Adrenal gland (tissue), 5 donors: ENCODE measurements around the gene PRKN.

Source experiments
- POLR2A ChIP-seq, 2 donors: fragments of 450-650 bp; IDR thresholded peaks; one replicate each; pipeline ENCODE4 v1.6.1; 2017; ENCODE audit warnings: antibody characterized with exemption in 2 of 2, mild to moderate bottlenecking in 2 of 2, moderate library complexity in 1 of 2
- TF ChIP-seq, protein P1 (sequence below), 6 experiments: fragments of 450-650 bp in 4 of 6; fragments of 200-600 bp in 2 of 6; sonication (generic) in 1 of 6; IDR thresholded peaks; 1 replicate in 5 of 6; 2 replicates in 1 of 6; pipeline versions ENCODE4 v1.5.1 to v1.8.0; 2016 to 2021; ENCODE audit warnings: antibody characterized with exemption in 6 of 6, mild to moderate bottlenecking in 2 of 6, moderate library complexity in 1 of 6
- donor health status: DM: no; HTN: no; CAD: no.

DNA sequence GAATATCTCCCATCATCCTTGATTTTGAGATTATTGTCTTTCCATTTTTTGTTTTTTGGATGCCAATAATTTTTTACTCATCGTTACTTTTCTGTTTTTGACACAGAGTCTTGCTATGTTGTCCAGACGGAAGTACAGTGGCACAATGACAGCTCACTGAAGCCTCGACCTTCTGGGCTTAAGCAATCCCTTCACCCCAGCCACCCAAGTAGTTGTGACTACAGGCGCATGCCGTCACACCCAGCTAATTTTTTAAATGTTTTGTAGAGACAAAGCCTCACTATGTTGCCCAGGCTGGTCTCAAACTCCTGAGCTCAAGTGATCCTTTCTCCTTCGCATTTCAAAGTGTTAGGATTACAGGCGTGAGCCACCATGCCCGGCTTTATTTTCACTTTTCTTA, 851.3 kb downstream of the PRKN start:
- no peak for TF ChIP-seq POLR2A (IDR thresholded peaks at IDR 0.05)
- TF ChIP-seq, protein P1, sequence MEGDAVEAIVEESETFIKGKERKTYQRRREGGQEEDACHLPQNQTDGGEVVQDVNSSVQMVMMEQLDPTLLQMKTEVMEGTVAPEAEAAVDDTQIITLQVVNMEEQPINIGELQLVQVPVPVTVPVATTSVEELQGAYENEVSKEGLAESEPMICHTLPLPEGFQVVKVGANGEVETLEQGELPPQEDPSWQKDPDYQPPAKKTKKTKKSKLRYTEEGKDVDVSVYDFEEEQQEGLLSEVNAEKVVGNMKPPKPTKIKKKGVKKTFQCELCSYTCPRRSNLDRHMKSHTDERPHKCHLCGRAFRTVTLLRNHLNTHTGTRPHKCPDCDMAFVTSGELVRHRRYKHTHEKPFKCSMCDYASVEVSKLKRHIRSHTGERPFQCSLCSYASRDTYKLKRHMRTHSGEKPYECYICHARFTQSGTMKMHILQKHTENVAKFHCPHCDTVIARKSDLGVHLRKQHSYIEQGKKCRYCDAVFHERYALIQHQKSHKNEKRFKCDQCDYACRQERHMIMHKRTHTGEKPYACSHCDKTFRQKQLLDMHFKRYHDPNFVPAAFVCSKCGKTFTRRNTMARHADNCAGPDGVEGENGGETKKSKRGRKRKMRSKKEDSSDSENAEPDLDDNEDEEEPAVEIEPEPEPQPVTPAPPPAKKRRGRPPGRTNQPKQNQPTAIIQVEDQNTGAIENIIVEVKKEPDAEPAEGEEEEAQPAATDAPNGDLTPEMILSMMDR (IDR thresholded peaks at IDR 0.05), result no peak
